ENCODE data around the gene SMG6.

The SMG6 gene

DNA sequence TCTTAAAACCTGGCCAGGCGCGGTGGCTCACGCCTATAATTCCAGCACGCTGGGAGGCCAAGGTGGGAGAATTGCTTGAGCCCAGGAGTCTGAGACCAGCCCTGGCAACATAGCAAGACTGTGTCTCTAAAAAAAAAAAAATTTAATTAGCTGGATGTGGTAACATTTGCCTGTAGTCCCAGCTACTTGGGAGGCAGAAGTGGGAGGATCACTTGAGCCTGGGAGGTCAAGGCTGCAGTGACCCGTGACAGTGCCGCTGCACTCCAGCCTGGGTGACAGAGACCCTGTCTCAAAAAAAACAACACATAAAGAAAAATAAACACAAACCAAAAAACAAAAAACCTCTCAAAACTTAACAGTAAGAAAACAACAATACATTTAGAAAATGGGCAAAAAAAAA lies 106.3 kb downstream of the SMG6 start:
- DNase-seq: no peak

DNA sequence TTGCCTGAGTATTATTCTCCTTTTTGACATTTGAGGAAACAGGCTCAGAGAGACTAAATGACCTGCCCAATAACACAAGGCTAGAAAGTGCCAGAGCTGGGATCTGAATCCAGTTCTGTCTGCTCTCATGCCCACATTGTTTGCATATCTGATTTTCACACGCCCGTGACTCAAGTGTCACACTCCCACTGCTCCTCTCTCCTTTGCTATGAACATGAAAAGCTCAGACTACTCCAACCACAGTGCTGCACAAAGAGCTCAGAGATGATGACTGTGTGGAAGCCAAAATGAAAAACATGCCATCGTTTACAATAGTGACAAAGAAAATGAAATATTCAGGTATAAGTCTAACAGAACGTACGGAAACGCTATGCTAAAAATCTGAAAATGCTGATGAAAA lies 107.9 kb downstream of the SMG6 start:
- no peak for DNase-seq

- DNase-seq: no peak
These were observed 108.7 kb downstream of the SMG6 start for GRCh38 chr17:2194889-2195335.

- no peak for DNase-seq
These were observed 111.1 kb downstream of the SMG6 start for GRCh38 chr17:2192367-2193057.

GRCh38 chr17:2191785-2192184 lies 111.8 kb downstream of the SMG6 start:
- DNase-seq: no peak

- no peak for DNase-seq
These were observed 112.4 kb downstream of the SMG6 start for GRCh38 chr17:2191227-2191626.

DNA sequence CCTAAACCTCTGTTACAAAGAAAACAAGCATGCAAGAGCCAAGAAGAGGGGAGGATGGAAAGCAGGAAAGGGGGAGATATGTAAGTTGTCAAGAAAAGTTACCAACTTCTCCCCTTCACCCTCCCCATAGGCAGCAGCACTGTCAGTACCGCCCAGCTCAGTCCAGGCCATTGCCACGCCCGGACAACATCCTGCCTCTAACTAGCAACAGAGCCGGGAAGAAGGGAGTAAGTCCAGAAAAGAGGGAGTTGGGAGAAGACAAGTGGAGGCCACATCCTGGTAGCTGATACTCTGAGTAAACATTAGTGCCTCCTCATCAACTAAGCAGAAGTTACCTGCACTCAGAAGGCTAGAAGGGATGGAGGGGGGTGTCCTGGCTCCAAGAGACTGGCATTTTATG lies 113.6 kb downstream of the SMG6 start:
- no peak for DNase-seq

DNA sequence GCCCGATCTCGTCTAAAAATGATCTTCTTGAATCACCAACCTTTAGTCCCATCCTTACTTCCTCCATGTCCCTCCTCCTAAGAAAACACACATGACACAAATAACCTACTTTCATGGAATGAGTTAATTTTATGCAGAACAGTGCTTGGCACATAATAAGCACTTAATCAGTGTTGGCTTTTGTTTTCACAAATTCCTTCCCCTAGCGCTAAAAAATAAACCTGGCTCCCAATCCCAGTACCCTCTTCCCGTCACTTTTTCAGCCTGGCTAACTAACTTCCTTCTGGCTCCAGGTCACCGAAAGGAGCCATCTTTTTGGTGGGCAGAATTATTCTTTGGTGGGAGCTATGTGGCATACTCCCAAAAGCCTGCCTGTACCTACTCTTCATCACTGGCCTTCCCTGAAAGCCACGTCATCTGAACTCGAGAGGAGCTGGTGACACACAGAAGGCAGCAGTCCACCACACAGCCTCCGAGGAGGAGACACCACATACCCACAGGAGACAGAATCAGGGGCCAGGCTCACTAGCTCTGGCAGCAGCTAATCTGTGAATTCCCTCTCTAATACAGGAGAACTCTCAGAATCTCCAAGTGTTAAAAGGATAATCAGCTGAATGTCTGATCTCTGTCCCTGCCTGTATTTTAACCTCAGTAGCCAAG lies 114.5 kb downstream of the SMG6 start:
- DNase-seq: no peak

DNA sequence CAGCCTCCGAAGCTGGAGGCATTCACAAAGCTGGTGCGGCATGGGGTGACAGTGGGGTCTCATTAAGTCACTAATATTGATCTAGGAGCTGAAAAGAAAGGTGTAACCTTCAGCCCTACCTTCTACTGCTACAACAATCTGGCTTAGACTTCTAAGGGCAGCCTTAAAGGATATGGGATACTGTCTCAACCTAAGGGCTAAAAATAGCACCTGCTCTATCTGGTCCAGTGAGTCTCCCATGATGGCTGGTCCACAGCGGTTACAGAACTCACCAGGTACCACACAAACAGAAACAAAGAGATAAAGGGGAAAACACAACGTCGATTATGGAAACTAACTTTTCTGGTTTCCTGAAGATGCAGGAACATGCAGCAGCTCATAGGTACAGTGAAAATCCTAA lies 115.8 kb downstream of the SMG6 start:
- no peak for DNase-seq

- DNase-seq: no peak
These were observed 116.6 kb downstream of the SMG6 start for GRCh38 chr17:2186937-2187336.

GRCh38 chr17:2184993-2185931 lies 118.3 kb downstream of the SMG6 start:
- no peak for DNase-seq

DNA sequence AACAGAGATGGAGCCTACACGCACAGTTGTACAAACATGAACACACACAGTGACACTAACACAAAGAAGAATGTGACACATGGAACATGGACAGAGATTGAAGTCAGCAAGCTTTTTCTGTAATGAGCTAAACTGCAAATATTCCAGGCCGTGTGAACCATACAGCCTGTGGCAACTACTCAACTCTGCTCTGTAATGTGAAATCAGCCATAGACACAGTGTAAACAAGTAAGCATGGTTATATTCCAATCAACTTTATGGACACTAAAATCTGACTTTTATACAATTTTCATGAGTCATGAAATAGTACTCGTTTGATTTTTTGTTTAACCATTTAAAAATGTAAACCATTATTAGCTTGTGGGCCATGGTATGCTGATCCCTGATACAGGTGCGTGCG lies 120.2 kb downstream of the SMG6 start:
- DNase-seq: no peak

GRCh38 chr17:2181897-2182448 lies 121.6 kb downstream of the SMG6 start:
- DNase-seq: no peak

DNA sequence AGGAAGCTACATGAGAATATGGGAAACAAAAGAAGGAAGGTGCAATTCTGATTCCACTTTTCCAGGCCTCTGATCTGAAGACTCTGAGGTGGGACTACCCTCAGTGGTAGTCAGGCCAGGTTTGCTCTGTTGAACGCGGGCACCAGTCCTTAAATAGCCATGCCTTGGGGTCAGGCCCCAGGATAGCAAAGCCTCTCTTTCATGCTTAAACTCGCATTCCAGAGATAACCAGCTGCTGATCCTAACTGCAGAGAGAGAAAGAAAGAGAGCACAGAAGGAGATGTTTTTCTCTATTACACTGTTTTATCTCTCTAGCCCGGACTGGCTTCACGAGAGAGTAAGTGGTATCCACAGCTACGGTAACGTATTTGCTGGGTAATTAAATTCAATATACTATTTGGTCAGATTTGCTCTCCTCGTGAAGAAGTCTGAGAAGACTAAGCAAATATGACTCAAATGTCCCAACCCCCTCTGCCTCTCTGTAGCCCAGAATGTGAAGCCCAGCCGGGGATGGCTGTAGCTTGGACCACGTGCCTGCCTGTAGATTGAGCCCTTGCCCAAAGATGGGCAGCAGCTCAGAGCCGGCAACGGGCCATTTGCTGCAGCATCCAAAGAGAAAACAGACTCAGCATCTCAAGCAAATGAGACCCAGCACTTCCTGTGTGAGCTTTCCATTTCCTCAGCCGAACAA lies 122.2 kb downstream of the SMG6 start:
- peak; percentile 60 to 64 for DNase-seq

DNA sequence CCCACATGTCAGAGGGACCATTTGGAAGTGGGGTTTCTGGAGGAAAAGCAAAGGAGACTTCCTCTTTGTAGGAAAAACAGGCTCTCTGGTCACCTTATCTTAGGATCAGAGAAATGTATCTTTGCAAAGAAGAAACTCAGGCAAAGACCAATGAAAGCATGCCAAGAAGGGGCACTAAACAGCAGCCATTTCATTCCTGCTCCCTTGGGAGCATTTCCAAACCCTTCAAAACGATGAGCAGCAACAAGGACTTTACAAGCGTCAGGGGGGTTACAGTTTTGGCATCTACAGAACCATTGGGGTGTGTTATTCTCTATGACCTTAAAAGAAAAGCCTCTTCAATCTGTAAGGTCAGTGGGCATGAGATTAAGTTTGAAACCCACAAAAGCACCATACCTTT lies 122.8 kb downstream of the SMG6 start:
- no peak for DNase-seq

DNA sequence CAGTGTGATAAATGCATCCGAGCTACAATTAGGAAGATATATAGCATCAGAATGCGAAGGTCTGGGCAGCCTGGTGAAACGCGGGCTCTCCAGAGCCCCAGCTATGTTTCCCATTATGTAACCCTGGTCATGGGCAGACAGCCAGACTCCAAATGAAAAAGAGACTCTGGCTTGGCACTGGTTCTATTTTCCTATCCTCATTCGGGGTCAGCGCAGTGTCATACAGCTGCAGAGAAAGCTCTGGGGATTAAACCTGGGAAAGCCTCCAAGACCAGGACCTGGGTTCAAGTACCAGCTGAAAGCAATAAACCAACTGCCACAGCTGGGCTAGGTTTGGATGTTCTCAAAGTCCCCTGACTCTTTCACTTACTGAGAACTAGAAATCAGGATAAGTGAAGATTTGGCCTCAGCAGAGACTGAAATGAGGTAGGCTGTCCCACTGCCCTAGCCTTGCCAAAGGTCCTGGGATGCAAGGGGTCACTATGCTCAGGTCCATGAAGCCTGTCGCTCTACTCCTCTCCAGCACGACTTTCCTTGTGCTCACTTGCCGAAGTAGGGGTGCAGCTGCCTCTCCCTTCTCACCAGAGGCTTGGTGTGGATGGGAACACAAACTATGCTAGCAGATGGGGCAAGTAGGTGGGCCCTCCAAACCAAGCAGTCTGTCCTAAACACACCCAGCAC lies 123.8 kb downstream of the SMG6 start:
- DNase-seq: peak; percentile 48 to 52

DNA sequence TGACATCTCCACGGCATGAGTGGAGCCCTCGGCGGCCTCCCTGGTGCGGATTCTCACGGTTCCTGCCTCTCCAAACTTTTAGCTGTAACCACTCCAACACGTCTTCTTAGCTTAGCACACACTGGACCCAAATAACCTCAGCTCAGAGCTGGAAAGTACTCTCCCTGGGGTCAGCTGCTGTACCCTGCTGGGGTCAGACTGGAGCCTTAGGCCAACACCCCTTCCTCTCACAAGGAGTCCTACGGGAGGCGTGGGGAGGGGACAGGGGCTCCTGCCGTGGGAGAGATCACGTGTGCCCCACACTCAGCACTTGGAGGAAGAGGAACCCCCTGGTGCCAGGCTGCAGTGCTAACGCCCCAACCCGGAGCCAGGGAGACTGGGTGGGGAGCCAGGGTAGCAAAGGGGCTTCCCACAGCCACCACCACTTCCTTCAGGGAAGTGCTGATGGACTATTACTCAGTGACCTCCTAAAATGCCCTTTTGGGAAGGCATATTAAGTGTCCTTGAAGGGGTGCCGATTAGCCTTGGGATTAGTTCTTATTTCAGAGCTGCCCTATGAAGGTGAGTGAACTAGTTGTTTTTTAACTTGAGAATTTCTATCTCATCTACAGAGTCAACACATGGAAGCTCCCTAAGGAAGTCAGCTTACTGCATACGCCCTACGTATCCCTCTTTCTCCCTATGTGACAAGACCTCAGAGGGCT lies 124.6 kb downstream of the SMG6 start:
- DNase-seq: no peak

DNA sequence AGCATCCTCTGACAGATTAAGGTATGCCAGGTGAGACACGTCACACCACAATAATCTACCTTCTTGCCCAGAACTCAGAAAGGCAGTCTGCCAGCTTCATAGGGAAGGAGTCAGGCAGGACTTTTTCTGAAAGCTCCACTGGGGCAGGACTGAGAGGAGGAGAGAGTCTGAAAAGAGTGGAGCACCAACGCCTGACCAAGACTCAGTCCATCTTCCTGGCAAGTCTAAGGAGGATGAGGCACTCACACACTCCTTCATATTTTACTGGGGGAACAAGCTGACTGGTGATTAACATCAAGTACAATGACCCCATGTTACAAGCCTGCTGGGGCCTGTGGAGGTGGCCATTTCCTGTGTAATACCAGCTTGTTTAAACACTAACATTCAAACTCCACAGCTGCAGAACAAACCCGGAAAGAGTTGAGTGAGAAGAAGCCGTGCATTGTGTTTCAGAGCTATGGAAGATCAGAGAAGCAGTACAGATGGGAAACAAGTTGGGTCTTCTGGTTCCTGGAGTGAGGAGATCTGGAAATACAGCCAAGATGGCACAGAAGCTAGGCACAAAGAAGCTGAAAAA lies 126.3 kb downstream of the SMG6 start:
- DNase-seq: no peak

GRCh38 chr17:2176499-2177169 lies 127.0 kb downstream of the SMG6 start:
- DNase-seq: no peak

DNA sequence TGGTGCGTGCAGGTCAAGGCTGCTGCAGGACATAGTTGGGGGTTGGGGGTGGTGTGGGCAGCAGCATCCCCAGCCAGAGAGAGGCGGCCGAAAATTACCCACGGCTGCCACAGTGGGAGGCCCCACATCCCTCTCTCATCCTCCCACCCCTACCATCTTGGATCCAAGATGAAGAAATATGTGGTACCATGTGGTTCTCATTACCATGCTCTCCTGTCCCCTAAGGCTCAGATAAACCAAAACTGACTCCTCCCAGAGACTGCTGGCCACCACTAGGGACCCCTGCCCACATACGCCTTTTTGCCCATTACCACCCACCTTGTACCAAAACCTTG lies 128.3 kb downstream of the SMG6 start:
- no peak for DNase-seq
